Thyroid gland (tissue), 4 donors: Measurements from ENCODE around the gene KCNQ1.

Source experiments
- POLR2A ChIP-seq, 2 donors: fragments of 450-650 bp; IDR thresholded peaks; one replicate each; pipeline ENCODE4 v1.6.1; 2017; ENCODE audit warnings: antibody characterized with exemption in 2 of 2, mild to moderate bottlenecking in 2 of 2, moderate library complexity in 1 of 2
- TF ChIP-seq, protein P1 (sequence below), 6 experiments: fragments of 200-600 bp in 3 of 6; fragments of 450-650 bp in 3 of 6; sonication (generic) in 3 of 6; IDR thresholded peaks; one replicate each; pipeline ENCODE4 v1.5.1; 2016 to 2019; ENCODE audit warnings: antibody characterized with exemption in 6 of 6, mild to moderate bottlenecking in 2 of 6, inconsistent platforms in 1 of 6, moderate library complexity in 1 of 6

DNA sequence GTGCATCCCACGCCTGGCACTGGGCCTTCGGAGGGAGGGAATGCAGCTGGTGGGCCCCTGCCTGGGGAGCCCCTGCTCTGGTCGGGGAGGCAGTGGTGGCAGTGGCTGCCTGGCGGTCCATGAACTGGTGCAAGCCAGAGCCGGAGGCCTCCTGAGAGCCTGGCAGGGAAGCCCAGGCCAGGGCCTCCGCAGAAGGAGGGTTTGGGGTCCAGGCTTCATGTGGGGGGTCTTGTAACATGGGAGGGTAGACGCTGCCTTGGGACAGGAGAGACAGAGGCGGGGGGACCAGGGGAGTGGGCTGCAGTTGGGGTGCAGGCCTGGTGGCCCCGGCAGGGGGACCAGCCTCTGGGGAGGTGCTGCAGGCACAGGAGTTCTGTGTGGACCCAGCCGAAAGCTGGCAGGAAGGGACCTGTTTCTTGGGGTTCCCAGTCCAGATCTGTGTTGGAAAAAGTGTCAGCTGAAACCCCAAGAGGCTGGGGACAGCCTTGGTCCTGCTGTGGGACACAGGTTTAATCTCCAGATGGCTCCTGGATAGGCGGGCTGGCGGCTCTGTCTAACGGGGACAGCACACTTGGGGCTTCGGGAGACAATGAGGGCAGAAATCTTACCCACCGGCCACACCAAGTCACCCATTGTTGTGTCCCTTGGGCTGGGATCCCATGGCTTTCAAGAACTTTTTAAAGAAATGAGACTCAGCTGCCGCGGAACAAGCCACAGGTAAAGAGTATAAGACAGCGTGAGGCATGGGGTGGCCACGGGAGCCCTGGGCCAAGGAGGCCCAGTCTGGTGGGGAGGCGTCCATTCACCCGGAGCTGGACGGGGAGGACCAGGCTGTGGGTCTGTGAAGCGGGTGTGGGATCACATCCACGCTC lies 73.5 kb downstream of the KCNQ1 start:
- TF ChIP-seq, protein P1, sequence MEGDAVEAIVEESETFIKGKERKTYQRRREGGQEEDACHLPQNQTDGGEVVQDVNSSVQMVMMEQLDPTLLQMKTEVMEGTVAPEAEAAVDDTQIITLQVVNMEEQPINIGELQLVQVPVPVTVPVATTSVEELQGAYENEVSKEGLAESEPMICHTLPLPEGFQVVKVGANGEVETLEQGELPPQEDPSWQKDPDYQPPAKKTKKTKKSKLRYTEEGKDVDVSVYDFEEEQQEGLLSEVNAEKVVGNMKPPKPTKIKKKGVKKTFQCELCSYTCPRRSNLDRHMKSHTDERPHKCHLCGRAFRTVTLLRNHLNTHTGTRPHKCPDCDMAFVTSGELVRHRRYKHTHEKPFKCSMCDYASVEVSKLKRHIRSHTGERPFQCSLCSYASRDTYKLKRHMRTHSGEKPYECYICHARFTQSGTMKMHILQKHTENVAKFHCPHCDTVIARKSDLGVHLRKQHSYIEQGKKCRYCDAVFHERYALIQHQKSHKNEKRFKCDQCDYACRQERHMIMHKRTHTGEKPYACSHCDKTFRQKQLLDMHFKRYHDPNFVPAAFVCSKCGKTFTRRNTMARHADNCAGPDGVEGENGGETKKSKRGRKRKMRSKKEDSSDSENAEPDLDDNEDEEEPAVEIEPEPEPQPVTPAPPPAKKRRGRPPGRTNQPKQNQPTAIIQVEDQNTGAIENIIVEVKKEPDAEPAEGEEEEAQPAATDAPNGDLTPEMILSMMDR (IDR thresholded peaks at IDR 0.05) = no peak
- TF ChIP-seq POLR2A (IDR thresholded peaks at IDR 0.05) = no peak
